Stomach (tissue), 4 donors: ENCODE data around the gene PLCG2.

Experiments used
- EP300 ChIP-seq: sonication (generic); formaldehyde crosslinking; IDR thresholded peaks from one replicate; pipeline ENCODE4 v1.6.1; 2017; ENCODE audit warnings: antibody characterized with exemption
- POLR2A ChIP-seq, 4 donors: fragments of 450-650 bp; IDR thresholded peaks; one replicate each; pipeline ENCODE4 v1.6.1; 2016; ENCODE audit warnings: antibody characterized with exemption in 4 of 4, control low read depth in 2 of 4, mild to moderate bottlenecking in 1 of 4, moderate library complexity in 1 of 4
- POLR2AphosphoS5 ChIP-seq, 3 donors: sonication (generic); formaldehyde crosslinking; IDR thresholded peaks; one replicate each; pipeline ENCODE4 v1.6.1; 2016; ENCODE audit warnings: antibody characterized with exemption in 3 of 3
- TF ChIP-seq, protein P1 (sequence below), 7 experiments: fragments of 450-650 bp in 4 of 7; fragments of 200-600 bp in 3 of 7; sonication (generic) in 3 of 7; IDR thresholded peaks; one replicate each; pipeline ENCODE4 v1.5.1; 2016 to 2019; ENCODE audit warnings: antibody characterized with exemption in 7 of 7, control low read depth in 2 of 7, mild to moderate bottlenecking in 1 of 7

DNA sequence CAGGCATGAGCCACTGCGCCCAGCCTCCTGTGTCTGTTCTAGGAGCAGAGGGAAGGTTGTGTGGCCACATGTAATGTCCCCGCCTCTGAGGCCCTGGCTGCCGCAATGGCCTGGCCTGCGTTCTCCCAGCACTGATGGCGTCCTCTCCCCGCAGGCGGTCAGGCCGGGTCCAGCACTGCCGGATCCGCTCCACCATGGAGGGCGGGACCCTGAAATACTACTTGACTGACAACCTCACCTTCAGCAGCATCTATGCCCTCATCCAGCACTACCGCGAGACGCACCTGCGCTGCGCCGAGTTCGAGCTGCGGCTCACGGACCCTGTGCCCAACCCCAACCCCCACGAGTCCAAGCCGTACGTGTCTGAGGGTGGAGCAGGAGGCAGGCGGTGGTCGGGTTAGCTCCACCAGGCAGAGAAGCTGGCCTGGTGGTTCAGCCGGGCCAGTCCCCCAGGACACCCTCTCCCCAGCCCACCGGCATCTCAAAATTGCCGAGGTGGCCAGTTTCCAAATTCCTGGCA, 131.3 kb downstream of the PLCG2 start:
- TF ChIP-seq POLR2AphosphoS5 (IDR thresholded peaks at IDR 0.05) (no peak), POLR2A (IDR thresholded peaks at IDR 0.05) (no peak), EP300 (no peak)
- TF ChIP-seq, protein P1, sequence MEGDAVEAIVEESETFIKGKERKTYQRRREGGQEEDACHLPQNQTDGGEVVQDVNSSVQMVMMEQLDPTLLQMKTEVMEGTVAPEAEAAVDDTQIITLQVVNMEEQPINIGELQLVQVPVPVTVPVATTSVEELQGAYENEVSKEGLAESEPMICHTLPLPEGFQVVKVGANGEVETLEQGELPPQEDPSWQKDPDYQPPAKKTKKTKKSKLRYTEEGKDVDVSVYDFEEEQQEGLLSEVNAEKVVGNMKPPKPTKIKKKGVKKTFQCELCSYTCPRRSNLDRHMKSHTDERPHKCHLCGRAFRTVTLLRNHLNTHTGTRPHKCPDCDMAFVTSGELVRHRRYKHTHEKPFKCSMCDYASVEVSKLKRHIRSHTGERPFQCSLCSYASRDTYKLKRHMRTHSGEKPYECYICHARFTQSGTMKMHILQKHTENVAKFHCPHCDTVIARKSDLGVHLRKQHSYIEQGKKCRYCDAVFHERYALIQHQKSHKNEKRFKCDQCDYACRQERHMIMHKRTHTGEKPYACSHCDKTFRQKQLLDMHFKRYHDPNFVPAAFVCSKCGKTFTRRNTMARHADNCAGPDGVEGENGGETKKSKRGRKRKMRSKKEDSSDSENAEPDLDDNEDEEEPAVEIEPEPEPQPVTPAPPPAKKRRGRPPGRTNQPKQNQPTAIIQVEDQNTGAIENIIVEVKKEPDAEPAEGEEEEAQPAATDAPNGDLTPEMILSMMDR (IDR thresholded peaks at IDR 0.05), result no peak
